Sigmoid colon (tissue), 7 donors: Measurements from ENCODE around the gene MRM2. TPM values are rescaled to one million over a fixed set of nuclear protein-coding genes. Genes with fewer than 3 reads are reported as not detected.

Source experiments
- DNase-seq: peaks from one replicate; pipeline ENCODE4 v3.0.0-alpha.2; 2019
- H3K27ac ChIP-seq, 4 donors: fragments of 200-600 bp; sonication (generic); one replicate each; pipeline ENCODE4 v1.5.1; 2016 to 2019; ENCODE audit warnings: mild to moderate bottlenecking in 1 of 4
- H3K27me3 ChIP-seq, 3 donors: fragments of 200-600 bp; sonication (generic); one replicate each; pipeline ENCODE4 v1.5.1; 2019; ENCODE audit warnings: mild to moderate bottlenecking in 1 of 3
- H3K36me3 ChIP-seq, 4 donors: fragments of 200-600 bp; sonication (generic); one replicate each; pipeline ENCODE4 v1.5.1; 2016 to 2019
- H3K4me1 ChIP-seq, 4 donors: fragments of 200-600 bp; sonication (generic); one replicate each; pipeline ENCODE4 v1.5.1; 2017 to 2019
- H3K4me3 ChIP-seq, 4 donors: fragments of 200-600 bp; sonication (generic); one replicate each; pipeline ENCODE4 v1.5.1; 2017 to 2019; ENCODE audit warnings: mild to moderate bottlenecking in 2 of 4, moderate library complexity in 1 of 4
- H3K9me3 ChIP-seq, 4 donors: fragments of 200-600 bp in 3 of 4; sonication (generic) in 3 of 4; one replicate each; pipeline versions ENCODE4 v1.5.1 to v1.6.1; 2013 to 2019
- CTCF ChIP-seq, 4 experiments: fragments of 450-650 bp in 3 of 4; fragments of 200-600 bp in 1 of 4; IDR thresholded peaks; one replicate each; pipeline ENCODE4 v1.5.1; 2016 to 2019; ENCODE audit warnings: antibody characterized with exemption in 4 of 4, mild to moderate bottlenecking in 3 of 4, moderate library complexity in 2 of 4
- EP300 ChIP-seq, 4 donors: sonication (generic); formaldehyde crosslinking; IDR thresholded peaks; one replicate each; pipeline ENCODE4 v1.6.1; 2017; ENCODE audit warnings: antibody characterized with exemption in 4 of 4
- POLR2A ChIP-seq, 2 donors: fragments of 450-650 bp; IDR thresholded peaks; one replicate each; pipeline ENCODE4 v1.6.1; 2016; ENCODE audit warnings: antibody characterized with exemption in 2 of 2, mild to moderate bottlenecking in 2 of 2, moderate library complexity in 2 of 2
- POLR2AphosphoS5 ChIP-seq, 4 donors: sonication (generic); formaldehyde crosslinking; IDR thresholded peaks; one replicate each; pipeline ENCODE4 v1.6.1; 2017; ENCODE audit warnings: antibody characterized with exemption in 4 of 4
- WGBS, 2 donors: extraction: QIAGEN DNeasy Blood & Tissue Kit; methylation state at CpG; one replicate each; pipeline ENCODE4 v1.1.7; 2013; 5-methylcytosine and 5-hydroxymethylcytosine counted together
- intact Hi-C: fragments of 100-400 bp; cut with DNase I; formaldehyde crosslinking; loops from one replicate; pipeline ENCODE4 v1.15.1; 2023
- polyA plus RNA-seq, 3 donors: library from polyadenylated mRNA; stranded (reverse); fragments of 200-250 nt; gene quantifications; one replicate each; pipeline ENCODE4 v1.2.3, GENCODE V29; 2013
- total RNA-seq, 4 donors: library from RNA; depleted of rRNA; stranded (reverse); fragments of >200 nt; gene quantifications; one replicate each; pipeline ENCODE4 v1.1.0, GENCODE V29; 2016
- donor health status: healthy with polysubstance abuse.
- donor health status: Bipolar disorder and iron deficiency.
- donor health status: healthy.

Gene MRM2
- total and polyA plus RNA-seq, 7 donors = 12.6 to 25.0 (median 18.5) TPM

GRCh38 chr7:2219606-2220005 is 22.4 kb downstream of the MRM2 start:
- no peak for TF ChIP-seq POLR2A (IDR thresholded peaks at IDR 0.05)
- TF ChIP-seq POLR2AphosphoS5 (IDR thresholded peaks at IDR 0.05) = no peak
- no peak for TF ChIP-seq CTCF (IDR thresholded peaks at IDR 0.05)
- no peak for TF ChIP-seq EP300 (IDR thresholded peaks at IDR 0.05)
- H3K27me3 ChIP-seq = no peaks in the 10 kb centered on the region
- H3K36me3 ChIP-seq = peaks cover 0 to 86% (median 32%) of the 10 kb centered on the region in 4 donors
- 96 to 97% methylated on average over 8 of the region's 8 CpGs for WGBS, 2 donors
- H3K27ac ChIP-seq = no peak overlapping the region
- H3K9me3 ChIP-seq = no peaks in the 10 kb centered on the region
- intact Hi-C loops = no loop called here
- H3K4me3 ChIP-seq = no peak overlapping the region
- DNase-seq = no peak
- no peaks in the 10 kb centered on the region for H3K4me1 ChIP-seq

- intact Hi-C loops = no loop called here
- peaks cover 0 to 87% (median 29%) of the 10 kb centered on the region in 4 donors for H3K36me3 ChIP-seq
- 90 to 93% methylated on average over 15 of the region's 15 CpGs for WGBS, 2 donors
Measured at GRCh38 chr7:2219136-2219535, 22.9 kb downstream of the MRM2 start.

GRCh38 chr7:2218444-2218785 is 23.6 kb downstream of the MRM2 start:
- TF ChIP-seq CTCF (IDR thresholded peaks at IDR 0.05) (no peak), POLR2A (IDR thresholded peaks at IDR 0.05) (no peak)
- no peak overlapping the region for H3K27ac ChIP-seq
- intact Hi-C loops = no loop called here
- DNase-seq = no peak
- H3K36me3 ChIP-seq = peaks cover 0 to 87% (median 29%) of the 10 kb centered on the region in 4 donors
- no peaks in the 10 kb centered on the region for H3K4me1 ChIP-seq
- no peaks in the 10 kb centered on the region for H3K9me3 ChIP-seq
- no peaks in the 10 kb centered on the region for H3K27me3 ChIP-seq
- H3K4me3 ChIP-seq = no peak overlapping the region
- 93 to 94% methylated on average over 9 of the region's 9 CpGs for WGBS, 2 donors

More at GRCh38 chr7:2219136-2219535, 22.9 kb downstream of the MRM2 start:
- H3K4me3 ChIP-seq = no peak overlapping the region
- H3K27ac ChIP-seq = no peak overlapping the region
- no peaks in the 10 kb centered on the region for H3K4me1 ChIP-seq
- no peak for DNase-seq
- no peaks in the 10 kb centered on the region for H3K9me3 ChIP-seq
- no peaks in the 10 kb centered on the region for H3K27me3 ChIP-seq
- TF ChIP-seq POLR2AphosphoS5 (IDR thresholded peaks at IDR 0.05) = no peak
- no peak for TF ChIP-seq EP300 (IDR thresholded peaks at IDR 0.05)
- no peak for TF ChIP-seq CTCF (IDR thresholded peaks at IDR 0.05)
- no peak for TF ChIP-seq POLR2A (IDR thresholded peaks at IDR 0.05)

DNA sequence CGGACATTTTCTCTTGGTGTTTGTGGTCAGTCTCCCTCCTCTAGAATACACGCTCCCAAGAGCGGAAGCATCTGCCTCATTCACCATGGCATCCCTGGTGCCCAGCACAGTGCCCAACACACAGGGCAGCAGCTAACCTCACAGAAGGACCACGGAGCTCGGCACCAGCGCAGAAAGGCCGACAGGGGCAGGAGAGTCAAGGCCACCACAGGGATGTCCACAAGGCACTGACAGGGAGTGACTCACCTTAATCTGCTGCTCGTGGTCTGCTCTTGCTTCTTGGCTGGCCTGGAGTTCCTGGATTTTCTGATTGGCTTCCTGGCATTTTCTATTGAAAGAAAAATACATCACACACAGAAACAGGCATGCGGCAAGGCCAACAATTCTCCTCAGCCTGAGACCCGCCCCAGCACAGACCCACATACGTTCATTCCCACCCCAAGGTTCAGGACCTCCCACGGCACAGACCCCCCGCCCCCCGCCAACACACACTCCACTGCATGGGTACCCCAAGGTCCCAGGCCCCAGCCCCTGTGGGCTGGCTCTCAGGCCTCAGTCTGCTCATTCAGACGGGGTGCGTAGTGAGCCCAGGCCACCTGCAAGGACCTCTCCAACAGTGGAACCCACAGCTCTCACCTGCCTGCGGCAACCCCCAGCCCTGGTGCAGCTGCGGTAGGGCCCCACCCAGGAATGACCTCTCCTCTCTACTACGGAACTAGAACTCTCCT is 24.1 kb downstream of the MRM2 start:
- Histone ChIP-seq H3K9me3 (no peaks in the 10 kb centered on the region), H3K27ac (no peak overlapping the region), H3K36me3 (peaks cover 0 to 87% (median 30%) of the 10 kb centered on the region in 4 donors), H3K27me3 (no peaks in the 10 kb centered on the region), H3K4me1 (no peaks in the 10 kb centered on the region), H3K4me3 (no peak overlapping the region)
- intact Hi-C loops = no loop called here
- TF ChIP-seq POLR2AphosphoS5 (IDR thresholded peaks at IDR 0.05) (no peak), CTCF (IDR thresholded peaks at IDR 0.05) (no peak), POLR2A (IDR thresholded peaks at IDR 0.05) (no peak), EP300 (IDR thresholded peaks at IDR 0.05) (no peak)
- no peak for DNase-seq
- 90 to 96% methylated on average over 19 of the region's 19 CpGs for WGBS, 2 donors

GRCh38 chr7:2217206-2217605 is 24.8 kb downstream of the MRM2 start:
- DNase-seq = no peak
- 86 to 91% methylated on average over 10 of the region's 10 CpGs for WGBS, 2 donors
- intact Hi-C loops = no loop called here
- Histone ChIP-seq H3K9me3 (no peaks in the 10 kb centered on the region), H3K36me3 (peaks cover 0 to 87% (median 36%) of the 10 kb centered on the region in 4 donors), H3K27ac (no peak overlapping the region), H3K4me1 (no peaks in the 10 kb centered on the region), H3K4me3 (no peak overlapping the region), H3K27me3 (no peaks in the 10 kb centered on the region)
- TF ChIP-seq EP300 (IDR thresholded peaks at IDR 0.05) (no peak), CTCF (IDR thresholded peaks at IDR 0.05) (no peak), POLR2A (IDR thresholded peaks at IDR 0.05) (no peak), POLR2AphosphoS5 (IDR thresholded peaks at IDR 0.05) (no peak)
